Measurements from ENCODE around the gene ANKDD1B.
A peak's percentile ranks its signal among the peaks of the same experiment; 100 is the strongest.

ANKDD1B gene

DNA sequence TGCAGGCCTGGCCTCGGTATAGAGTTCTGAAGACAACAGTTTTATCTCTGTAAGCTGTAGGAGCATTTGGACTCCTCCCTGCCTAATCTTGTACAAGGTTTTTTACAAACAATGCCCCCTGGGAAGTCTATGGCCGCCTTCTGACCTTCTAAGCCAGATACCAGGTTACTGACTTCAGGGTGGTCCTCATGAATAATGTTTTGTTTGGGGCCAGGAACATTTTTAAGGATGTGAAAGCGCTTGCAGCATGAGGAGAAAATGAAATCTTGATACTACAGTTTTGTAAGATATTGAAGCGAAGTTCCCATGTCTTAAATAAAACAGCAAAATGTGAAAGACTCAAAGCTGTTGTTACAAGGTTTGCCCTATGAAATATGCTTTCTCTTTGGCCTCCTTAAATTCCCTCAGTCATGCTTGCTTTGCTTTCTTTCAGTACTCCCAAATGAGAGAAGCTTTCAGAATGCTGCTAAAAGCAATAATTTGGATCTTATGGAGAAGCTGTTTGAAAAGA, 5.2 kb downstream of the ANKDD1B start:
- no peak for DNase-seq (ENCODE audit: low spot score)

DNA sequence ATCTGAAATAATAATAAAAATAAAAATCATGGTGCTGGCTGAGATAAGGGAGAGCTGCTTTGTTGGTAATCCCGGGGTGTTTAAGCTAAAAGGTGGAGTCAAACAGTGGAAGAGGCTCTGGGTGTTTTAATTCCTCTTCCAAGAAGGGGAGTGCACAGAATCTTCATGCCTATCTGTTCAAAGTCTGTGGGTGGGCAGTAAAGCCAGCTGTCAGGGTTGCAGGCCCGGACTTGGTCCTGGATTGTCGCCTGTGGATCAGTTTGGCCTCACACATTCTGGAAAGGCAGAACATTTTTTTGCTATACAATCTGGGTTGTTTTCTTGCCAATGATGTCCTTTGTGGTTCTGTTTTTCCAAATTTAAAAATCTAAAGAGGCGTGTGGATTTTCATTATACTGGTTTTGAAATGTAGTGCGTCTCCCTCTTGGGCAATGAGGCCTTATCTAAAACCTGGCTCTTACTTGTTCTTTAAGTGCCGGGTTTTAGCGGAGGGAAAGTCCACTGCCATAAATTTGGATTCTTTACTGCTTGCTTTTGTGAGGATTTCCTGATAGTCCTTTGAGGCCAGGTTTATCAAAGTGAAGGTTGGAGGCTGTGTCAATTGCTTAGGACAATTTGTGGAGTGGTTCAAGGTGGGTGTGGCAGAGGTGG, 5.8 kb downstream of the ANKDD1B start:
- no peak for DNase-seq (ENCODE audit: low spot score)

GRCh38 chr5:75617736-75618352, 6.6 kb downstream of the ANKDD1B start:
- DNase-seq (ENCODE audit: low spot score) = no peak

DNA sequence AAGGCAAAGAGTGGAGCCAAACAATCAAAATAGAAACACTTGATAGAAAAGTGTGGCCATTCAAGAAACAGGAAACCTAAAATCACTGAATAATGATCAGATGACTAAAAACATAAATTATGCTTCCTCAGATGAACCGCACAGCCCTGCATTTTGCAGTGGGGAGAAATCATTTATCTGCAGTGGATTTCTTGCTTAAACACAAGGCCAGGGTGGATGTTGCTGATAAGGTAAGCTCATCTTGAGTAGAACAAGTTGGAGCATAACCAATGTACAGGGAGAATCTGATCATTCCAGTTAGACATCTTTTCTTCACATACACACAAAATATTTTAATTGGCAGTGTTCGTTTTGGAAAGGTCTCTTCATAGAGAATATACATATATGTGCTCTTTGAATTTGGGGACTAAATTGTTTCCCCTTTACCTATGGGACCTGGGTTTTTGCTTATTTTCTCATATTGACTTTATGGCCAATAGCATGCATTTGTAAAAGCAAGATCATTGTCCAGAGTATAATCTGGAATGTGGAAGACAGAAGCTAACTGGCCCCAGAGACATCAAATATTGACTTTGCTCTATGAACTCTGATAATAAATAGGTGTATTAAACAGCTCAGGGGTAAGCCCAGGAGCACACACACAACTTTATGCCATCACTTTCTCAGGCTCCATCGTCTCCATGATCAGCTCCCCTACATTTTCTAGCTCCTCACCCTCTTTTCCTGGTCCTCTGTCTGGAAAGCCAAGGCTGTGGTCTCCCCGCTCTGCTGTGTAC, 9.1 kb downstream of the ANKDD1B start:
- no peak for DNase-seq (ENCODE audit: low spot score)

- DNase-seq (ENCODE audit: low spot score) = no peak
Measured at GRCh38 chr5:75622564-75622963, 11.3 kb downstream of the ANKDD1B start.

GRCh38 chr5:75623846-75624245, 12.6 kb downstream of the ANKDD1B start:
- DNase-seq (ENCODE audit: low spot score) = no peak

- no peak for DNase-seq (ENCODE audit: low spot score)
Measured at GRCh38 chr5:75626959-75627358, 15.7 kb downstream of the ANKDD1B start.

DNA sequence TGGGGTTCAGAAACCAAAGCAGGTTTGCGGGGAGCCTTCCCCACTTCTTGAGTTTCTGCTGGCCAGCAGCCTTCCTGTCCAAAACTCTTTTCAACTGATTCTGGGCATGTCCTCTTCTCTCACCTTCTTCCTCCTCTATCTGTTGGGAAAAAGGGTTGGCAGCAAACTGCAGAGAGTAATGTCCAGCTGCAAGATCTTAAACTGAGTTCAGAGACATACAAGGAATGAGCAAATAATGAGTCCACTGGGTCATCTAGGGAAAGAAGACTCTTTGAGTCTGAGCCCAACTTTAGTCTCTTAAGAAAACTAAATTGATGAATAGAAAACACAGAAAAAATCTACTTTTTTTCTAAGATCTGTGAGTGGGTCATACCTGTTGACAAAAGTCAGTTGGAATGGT, 16.5 kb downstream of the ANKDD1B start:
- no peak for DNase-seq (ENCODE audit: low spot score)

DNA sequence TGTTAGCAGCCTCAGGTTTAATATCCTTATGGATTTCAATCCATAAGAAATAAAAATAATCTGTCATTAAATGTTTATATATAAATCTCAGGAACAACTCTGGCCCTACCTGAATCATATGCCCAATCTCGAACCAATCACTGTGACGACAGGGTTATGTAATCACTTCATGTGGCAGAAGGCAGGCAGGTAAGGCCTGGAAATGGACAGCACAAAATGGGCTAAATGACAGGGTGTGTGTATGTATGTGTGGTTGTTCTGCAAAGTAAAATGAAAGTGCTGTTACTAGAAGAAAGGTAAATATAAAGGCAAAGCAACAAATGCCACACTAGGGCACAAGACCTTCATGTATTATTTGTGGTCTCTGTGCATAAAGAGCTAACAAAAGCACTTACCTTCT, 19.6 kb downstream of the ANKDD1B start:
- DNase-seq (ENCODE audit: low spot score) = no peak

- no peak for DNase-seq (ENCODE audit: low spot score)
Measured at GRCh38 chr5:75632321-75632720, 21.1 kb downstream of the ANKDD1B start.

DNA sequence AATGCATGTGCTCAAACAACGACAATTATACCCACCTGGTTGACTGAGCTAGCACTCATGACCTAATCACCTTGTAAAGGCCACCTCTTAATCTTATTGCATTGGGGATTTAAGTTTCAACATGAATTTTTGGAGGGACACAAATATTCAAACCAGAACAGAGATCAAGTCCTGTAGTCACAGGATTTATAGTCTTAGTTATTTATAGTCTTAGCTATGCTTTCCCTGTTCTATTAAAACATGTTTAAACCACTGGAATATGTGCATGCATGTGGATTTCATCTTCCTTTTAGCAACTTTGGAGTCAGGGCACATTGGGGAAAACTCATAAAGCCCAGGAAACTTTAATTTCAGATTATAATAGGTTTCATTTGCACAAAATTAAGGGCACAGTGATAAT, 26.7 kb downstream of the ANKDD1B start:
- DNase-seq (ENCODE audit: low spot score) = no peak

DNA sequence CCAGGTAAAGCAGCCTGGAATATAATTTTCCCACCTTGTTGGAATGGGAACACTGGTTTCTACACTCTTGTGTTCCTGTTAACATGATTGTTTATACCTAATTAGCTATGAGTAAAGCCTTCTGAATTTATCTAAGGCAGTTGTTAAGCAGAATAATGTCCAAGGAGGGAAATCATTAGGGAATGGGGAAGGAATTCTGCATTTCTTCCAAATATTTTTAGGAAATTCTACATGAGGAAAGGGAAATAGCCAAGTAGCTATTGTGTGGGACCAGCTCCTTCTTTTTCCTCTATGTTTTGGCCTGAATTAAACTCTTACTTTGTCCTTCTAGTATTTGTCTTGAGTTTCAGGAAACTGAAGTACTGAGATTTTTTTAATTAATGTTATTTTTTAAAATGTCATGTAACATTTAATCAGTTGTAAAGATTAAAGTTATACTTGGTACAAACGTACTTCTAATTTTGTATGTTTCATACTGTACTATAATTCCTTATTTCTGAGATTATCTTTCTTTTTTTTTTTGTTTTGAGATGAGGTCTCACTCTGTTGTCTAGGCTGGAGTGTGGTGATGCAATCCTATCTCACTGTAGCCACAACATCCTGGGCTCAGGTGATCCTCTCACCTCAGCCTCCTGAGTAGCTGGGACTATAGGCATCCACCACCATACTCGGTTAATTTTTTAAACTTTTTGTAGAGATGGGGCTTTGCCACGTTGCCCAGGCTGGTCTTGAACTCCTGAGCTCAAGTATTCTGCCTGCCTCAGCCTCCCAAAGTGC, 28.5 kb downstream of the ANKDD1B start:
- no peak for DNase-seq (ENCODE audit: low spot score)

DNA sequence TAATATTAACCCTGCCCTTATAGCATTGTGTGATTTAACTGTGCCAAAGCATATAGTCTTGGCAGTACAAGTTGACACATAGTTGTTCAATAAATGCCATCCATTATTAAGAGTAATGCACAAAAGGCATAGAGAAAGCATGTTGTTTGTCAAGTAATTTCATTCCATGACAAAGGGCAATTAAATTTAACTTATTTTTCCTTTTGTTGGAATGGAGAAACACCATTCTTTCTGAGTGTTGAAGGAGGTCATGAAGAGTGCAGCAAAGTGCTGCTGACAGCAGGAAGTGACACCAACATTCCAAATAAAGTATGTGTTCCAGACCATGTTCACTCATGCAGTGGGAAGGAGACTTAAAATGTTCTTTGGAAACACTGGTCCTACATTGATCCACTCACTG, 29.1 kb downstream of the ANKDD1B start:
- no peak for DNase-seq (ENCODE audit: low spot score)

GRCh38 chr5:75640826-75641225, 29.6 kb downstream of the ANKDD1B start:
- no peak for DNase-seq (ENCODE audit: low spot score)

- no peak for DNase-seq (ENCODE audit: low spot score)
Measured at GRCh38 chr5:75648712-75649111, 37.5 kb downstream of the ANKDD1B start.

- no peak for DNase-seq (ENCODE audit: low spot score)
Measured at GRCh38 chr5:75651575-75652238, 40.5 kb downstream of the ANKDD1B start.

DNA sequence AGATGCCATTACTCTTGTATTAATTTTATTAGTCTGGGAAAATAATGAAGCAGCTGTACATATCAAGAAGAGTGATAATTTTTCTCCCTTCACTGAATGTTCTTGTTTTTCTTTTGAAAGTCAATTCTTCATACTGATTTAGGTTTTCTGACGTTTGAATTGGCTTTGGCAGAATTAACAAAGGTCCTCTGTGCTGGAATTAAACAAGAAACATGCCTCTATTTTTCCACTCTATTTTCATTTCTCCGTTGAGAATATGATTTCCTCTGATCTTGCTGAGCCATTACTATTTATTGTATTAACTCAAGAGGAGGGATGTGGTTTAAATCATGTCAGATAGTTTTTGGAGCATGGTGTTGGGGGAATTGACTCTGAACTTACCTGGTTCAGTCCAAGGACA, 42.3 kb downstream of the ANKDD1B start:
- no peak for DNase-seq (ENCODE audit: low spot score)

- DNase-seq (ENCODE audit: low spot score) = peak; percentile 82
Measured at GRCh38 chr5:75654693-75655295, 43.5 kb downstream of the ANKDD1B start.

DNA sequence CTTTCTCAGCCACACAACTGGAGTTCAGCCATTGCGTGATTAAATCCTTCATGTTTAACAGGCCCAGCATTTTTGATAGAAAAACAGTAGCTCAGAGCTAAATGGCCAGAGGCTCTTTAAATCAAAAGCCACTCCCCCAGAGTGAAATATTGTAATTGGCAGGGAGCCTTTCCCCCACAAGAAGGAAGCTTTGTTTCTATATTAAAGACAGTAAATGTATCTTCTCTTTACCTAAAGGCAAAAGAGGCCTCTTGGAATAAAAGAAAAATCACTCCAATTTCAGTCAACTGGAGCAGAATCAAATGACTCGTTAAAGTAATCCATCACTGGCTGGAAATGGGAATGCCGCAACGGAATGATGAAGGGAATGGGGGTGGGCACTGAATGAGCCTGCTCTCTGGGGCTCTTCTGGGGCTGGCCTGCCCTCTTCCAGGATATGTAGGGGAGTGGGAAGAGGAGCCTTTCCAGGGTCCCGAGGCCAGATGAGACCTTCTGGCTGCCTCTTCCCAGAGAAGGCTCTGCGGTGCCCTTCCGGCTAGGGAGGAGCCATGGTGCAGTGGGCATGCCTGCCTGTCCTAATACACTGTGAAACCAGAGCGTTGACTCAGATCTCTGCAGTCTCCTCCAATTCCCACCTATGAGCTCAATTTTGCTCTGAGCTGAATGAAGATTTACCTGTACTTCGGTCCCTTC, 45.2 kb downstream of the ANKDD1B start:
- DNase-seq (ENCODE audit: low spot score) = peak; percentile 53

GRCh38 chr5:75659791-75660450, 48.7 kb downstream of the ANKDD1B start:
- no peak for DNase-seq (ENCODE audit: low spot score)
